Stomach (tissue), 9 donors: ENCODE results near the gene KRTAP10-3. TPM values are rescaled to one million over a fixed set of nuclear protein-coding genes. Genes with fewer than 3 reads are reported as not detected.

ENCODE experiments used
- DNase-seq, 2 donors: peaks; one replicate each; pipeline versions ENCODE4 v3.0.0 to v3.0.0-alpha.2; 2013 to 2019
- H3K27ac ChIP-seq, 5 donors: fragments of 200-600 bp in 4 of 5; sonication (generic) in 4 of 5; one replicate each; pipeline ENCODE4 v1.5.1; 2013 to 2019; ENCODE audit warnings: mild to moderate bottlenecking in 1 of 5, moderate library complexity in 1 of 5
- H3K27me3 ChIP-seq, 3 donors: fragments of 200-600 bp; sonication (generic); one replicate each; pipeline ENCODE4 v1.5.1; 2017 to 2019; ENCODE audit warnings: mixed run types in 1 of 3
- H3K36me3 ChIP-seq, 4 donors: fragments of 200-600 bp; sonication (generic); 1 replicate in 3 of 4; 2 replicates in 1 of 4; pipeline ENCODE4 v1.5.1; 2016 to 2019
- H3K4me1 ChIP-seq, 4 donors: fragments of 200-600 bp; sonication (generic); one replicate each; pipeline ENCODE4 v1.5.1; 2016 to 2019
- H3K4me3 ChIP-seq, 4 donors: fragments of 200-600 bp; sonication (generic) in 3 of 4; one replicate each; pipeline ENCODE4 v1.5.1; 2016 to 2019; ENCODE audit warnings: mild to moderate bottlenecking in 1 of 4
- H3K9me3 ChIP-seq, 4 donors: fragments of 200-600 bp; sonication (generic); one replicate each; pipeline ENCODE4 v1.5.1; 2016 to 2019
- EP300 ChIP-seq: sonication (generic); formaldehyde crosslinking; IDR thresholded peaks from one replicate; pipeline ENCODE4 v1.6.1; 2017; ENCODE audit warnings: antibody characterized with exemption
- POLR2A ChIP-seq, 4 donors: fragments of 450-650 bp; IDR thresholded peaks; one replicate each; pipeline ENCODE4 v1.6.1; 2016; ENCODE audit warnings: antibody characterized with exemption in 4 of 4, control low read depth in 2 of 4, mild to moderate bottlenecking in 1 of 4, moderate library complexity in 1 of 4
- POLR2AphosphoS5 ChIP-seq, 3 donors: sonication (generic); formaldehyde crosslinking; IDR thresholded peaks; one replicate each; pipeline ENCODE4 v1.6.1; 2016; ENCODE audit warnings: antibody characterized with exemption in 3 of 3
- WGBS, 5 donors: extraction: QIAGEN DNeasy Blood & Tissue Kit in 3 of 5; methylation state at CpG; one replicate each; pipeline versions ENCODE4 v1.1.5 to v1.1.7; 2013 to 2018; 5-methylcytosine and 5-hydroxymethylcytosine counted together
- intact Hi-C: fragments of 100-400 bp; cut with DNase I; formaldehyde crosslinking; loops from one replicate; pipeline ENCODE4 v1.15.1; 2023; ENCODE audit warnings: low total_unique reads
- polyA plus RNA-seq, 3 donors: library from polyadenylated mRNA; stranded (reverse); fragments of 200-250 nt; gene quantifications; one replicate each; pipeline ENCODE4 v1.2.3, GENCODE V29; 2013
- total RNA-seq, 5 donors: library from RNA; depleted of rRNA; stranded (reverse); fragments of >200 nt; gene quantifications; one replicate each; pipeline versions ENCODE4 v1.1.0 to v1.2.3, GENCODE V29; 2014 to 2016
- TF ChIP-seq, protein P1 (sequence below), 7 experiments: fragments of 450-650 bp in 4 of 7; fragments of 200-600 bp in 3 of 7; sonication (generic) in 3 of 7; IDR thresholded peaks; one replicate each; pipeline ENCODE4 v1.5.1; 2016 to 2019; ENCODE audit warnings: antibody characterized with exemption in 7 of 7, control low read depth in 2 of 7, mild to moderate bottlenecking in 1 of 7
- donor health status: healthy with polysubstance abuse.
- donor health status: Bipolar disorder and iron deficiency.
- donor health status: healthy.

KRTAP10-3 gene
- total and polyA plus RNA-seq, 8 donors: not detected

DNA sequence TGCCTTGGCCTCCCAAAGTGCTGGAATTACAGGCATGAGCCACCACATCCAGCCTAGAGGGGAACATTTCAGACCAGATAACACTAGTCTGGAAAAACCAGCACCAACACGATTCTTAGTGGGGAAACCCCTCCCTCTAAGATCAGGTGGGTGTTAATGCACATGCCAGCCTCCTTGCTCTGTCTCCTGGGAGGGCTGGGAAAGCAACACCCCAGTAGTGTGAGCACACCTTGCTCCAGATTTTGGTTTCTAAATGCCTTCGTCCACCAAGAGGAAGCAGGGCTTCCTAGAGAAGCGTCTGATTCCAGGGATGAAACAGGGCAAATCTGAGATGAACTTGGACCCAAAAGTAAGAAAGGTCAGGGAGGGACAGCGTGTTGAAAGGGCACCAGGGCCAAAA, 12.7 kb upstream of the KRTAP10-3 start:
- TF ChIP-seq POLR2AphosphoS5 (IDR thresholded peaks at IDR 0.05) (no peak), EP300 (no peak), POLR2A (IDR thresholded peaks at IDR 0.05) (no peak)
- TF ChIP-seq, protein P1, sequence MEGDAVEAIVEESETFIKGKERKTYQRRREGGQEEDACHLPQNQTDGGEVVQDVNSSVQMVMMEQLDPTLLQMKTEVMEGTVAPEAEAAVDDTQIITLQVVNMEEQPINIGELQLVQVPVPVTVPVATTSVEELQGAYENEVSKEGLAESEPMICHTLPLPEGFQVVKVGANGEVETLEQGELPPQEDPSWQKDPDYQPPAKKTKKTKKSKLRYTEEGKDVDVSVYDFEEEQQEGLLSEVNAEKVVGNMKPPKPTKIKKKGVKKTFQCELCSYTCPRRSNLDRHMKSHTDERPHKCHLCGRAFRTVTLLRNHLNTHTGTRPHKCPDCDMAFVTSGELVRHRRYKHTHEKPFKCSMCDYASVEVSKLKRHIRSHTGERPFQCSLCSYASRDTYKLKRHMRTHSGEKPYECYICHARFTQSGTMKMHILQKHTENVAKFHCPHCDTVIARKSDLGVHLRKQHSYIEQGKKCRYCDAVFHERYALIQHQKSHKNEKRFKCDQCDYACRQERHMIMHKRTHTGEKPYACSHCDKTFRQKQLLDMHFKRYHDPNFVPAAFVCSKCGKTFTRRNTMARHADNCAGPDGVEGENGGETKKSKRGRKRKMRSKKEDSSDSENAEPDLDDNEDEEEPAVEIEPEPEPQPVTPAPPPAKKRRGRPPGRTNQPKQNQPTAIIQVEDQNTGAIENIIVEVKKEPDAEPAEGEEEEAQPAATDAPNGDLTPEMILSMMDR (IDR thresholded peaks at IDR 0.05): no peak
- Histone ChIP-seq H3K4me3 (no peak overlapping the region), H3K9me3 (peaks cover 0 to 16% (median 12%) of the 10 kb centered on the region in 4 donors), H3K27ac (no peak overlapping the region), H3K27me3 (peaks cover 0 to 47% (median 5%) of the 10 kb centered on the region in 3 donors), H3K36me3 (no peaks in the 10 kb centered on the region), H3K4me1 (peaks cover 0 to 19% (median 10%) of the 10 kb centered on the region in 4 donors)
- 65 to 88% (median 81%) methylated on average over 4 of the region's 4 CpGs for WGBS, 5 donors
- intact Hi-C loops: no loop called here
- DNase-seq: no peak

DNA sequence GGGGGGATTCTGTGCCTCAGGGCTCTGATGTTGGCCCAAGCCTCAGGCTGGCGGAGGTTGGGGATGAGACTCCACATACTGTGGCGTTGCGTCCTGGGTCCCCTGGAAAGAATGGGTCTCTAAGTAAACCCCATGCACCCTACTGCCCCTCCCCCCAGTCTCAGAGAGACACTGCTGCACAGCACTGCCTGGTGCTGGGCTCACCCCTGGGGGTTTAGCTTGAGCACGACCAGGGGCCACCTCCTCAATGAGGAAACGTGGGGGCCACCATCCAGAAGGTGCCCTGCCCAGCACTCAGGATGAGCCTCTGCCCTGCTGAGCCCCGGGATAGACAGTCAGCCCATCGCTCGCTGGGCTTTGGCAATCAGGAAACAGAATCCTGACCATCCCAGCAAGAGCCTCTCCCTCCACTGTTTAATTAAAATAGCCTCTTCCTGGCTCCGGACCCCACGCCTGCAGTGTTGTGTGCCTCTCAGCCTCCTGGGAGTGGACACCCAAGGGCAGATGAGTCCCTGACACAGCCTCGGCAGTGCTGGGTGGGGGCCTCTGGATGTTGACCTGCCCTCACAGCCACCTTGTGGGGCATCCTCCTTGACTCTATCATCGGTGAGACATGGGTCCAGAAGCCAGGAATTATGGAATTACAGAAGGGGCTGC, 11.4 kb upstream of the KRTAP10-3 start:
- peaks cover 0 to 42% (median 5%) of the 10 kb centered on the region in 3 donors for H3K27me3 ChIP-seq
- TF ChIP-seq, protein P1 (IDR thresholded peaks at IDR 0.05): no peak
- TF ChIP-seq EP300 (no peak), POLR2AphosphoS5 (IDR thresholded peaks at IDR 0.05) (no peak), POLR2A (IDR thresholded peaks at IDR 0.05) (no peak)
- peaks cover 0 to 17% (median 9%) of the 10 kb centered on the region in 4 donors for H3K4me1 ChIP-seq
- H3K36me3 ChIP-seq: no peaks in the 10 kb centered on the region
- H3K9me3 ChIP-seq: peaks cover 0 to 9% (median 8%) of the 10 kb centered on the region in 4 donors
- no peak for DNase-seq
- intact Hi-C loops: no loop called here
- WGBS, 5 donors: 65 to 90% (median 78%) methylated on average over 4 to 12 of the region's 12 CpGs
- no peak overlapping the region for H3K4me3 ChIP-seq
- no peak overlapping the region for H3K27ac ChIP-seq

DNA sequence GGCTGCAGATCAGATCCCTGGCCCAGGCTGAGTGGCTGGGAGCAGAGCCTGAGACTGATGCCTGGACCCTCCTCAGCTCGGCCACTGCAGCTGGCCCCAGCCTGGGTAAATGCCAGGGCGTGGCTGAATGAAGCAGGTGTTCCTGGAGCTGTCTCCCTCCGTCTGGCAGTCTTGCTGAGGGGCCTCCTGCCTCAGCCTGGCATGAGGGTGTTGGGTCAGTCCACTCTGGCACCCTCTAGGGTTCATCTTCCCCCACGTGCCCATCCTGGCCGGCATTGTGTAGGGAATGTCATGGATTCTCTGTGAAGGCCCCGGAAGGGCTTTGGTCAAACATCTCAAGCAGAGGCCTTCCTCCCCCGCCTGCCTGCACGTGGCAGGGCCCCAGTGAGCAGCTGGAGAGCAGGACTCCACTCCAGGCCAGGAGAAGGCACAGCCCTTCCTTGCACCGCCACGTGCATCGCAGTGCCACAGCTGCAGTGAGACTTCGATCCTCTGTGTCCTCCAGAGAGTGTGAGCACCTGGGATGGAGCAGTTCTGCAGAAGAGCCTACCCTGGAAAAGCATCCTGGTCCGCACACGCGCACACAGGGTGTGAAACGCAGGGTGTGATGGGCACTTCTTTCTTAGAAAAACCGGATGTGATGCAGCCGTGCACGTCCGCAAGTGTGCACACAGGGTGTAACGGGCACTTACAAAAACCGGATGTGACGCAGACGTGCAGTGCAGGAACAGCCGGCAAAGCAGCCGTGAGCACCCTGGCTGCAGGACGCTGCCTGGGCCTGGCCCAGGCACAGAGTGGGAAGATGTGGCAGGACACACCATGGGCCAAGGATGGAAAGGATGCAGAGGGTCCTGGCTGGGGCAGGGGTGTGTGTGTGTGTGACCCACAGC, 10.3 kb upstream of the KRTAP10-3 start:
- intact Hi-C loops: no loop called here
- WGBS, 5 donors: 68 to 77% (median 75%) methylated on average over 23 to 27 of the region's 27 CpGs
- H3K4me1 ChIP-seq: peaks cover 0 to 9% (median 0%) of the 10 kb centered on the region in 4 donors
- H3K36me3 ChIP-seq: no peaks in the 10 kb centered on the region
- H3K27ac ChIP-seq: no peak overlapping the region
- DNase-seq: no peak
- H3K9me3 ChIP-seq: peaks cover 0 to 9% (median 8%) of the 10 kb centered on the region in 4 donors
- no peak overlapping the region for H3K4me3 ChIP-seq
- no peak for TF ChIP-seq POLR2A (IDR thresholded peaks at IDR 0.05)
- TF ChIP-seq POLR2AphosphoS5 (IDR thresholded peaks at IDR 0.05): no peak
- TF ChIP-seq, protein P1 (IDR thresholded peaks at IDR 0.05): no peak
- no peak for TF ChIP-seq EP300
- peaks cover 0 to 32% (median 4%) of the 10 kb centered on the region in 3 donors for H3K27me3 ChIP-seq

DNA sequence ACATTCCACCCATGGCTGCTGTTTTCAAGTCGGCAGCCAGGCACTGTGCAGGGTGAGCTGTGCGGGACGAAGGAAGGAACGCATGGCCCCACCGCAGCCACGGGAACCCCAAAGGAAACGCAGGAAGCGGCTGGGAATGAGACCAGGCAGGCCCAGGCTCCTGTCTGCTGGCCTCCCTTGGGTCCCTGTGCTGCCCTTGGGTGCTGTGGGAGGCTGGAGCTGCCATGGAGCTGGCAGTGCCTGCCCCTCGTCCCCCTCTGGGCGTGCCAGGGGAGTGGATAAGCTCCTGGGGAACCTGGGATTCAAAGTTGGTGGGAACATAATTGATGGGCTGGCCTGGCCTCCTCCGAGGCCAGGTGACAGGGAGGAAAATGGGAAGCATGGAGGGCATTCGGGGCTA, 9.7 kb upstream of the KRTAP10-3 start:
- intact Hi-C loops: no loop called here
- no peaks in the 10 kb centered on the region for H3K36me3 ChIP-seq
- whole genome bisulfite sequencing, 5 donors: 68 to 78% (median 74%) methylated on average over 12 of the region's 12 CpGs
- no peak overlapping the region for H3K4me3 ChIP-seq
- H3K27me3 ChIP-seq: peaks cover 0 to 28% (median 0%) of the 10 kb centered on the region in 3 donors
- no peak overlapping the region for H3K27ac ChIP-seq
- TF ChIP-seq POLR2A (IDR thresholded peaks at IDR 0.05) (no peak), EP300 (no peak), POLR2AphosphoS5 (IDR thresholded peaks at IDR 0.05) (no peak)
- TF ChIP-seq, protein P1 (IDR thresholded peaks at IDR 0.05): no peak
- H3K4me1 ChIP-seq: peaks cover 0 to 2% (median 0%) of the 10 kb centered on the region in 4 donors
- peaks cover 0 to 10% (median 9%) of the 10 kb centered on the region in 4 donors for H3K9me3 ChIP-seq
- no peak for DNase-seq
